Activated CD4-positive, alpha-beta T cell treated with anti-CD3 and anti-CD28 coated beads, Interleukin-2, amount 10 ng/mL, durations not matched to agents 7 days and 5 days (primary cell): ENCODE measurements around the gene GGTLC2. TPM values are rescaled to one million over a fixed set of nuclear protein-coding genes. Genes with fewer than 3 reads are reported as not detected.
"Not testable (repeated sequence)": the region's sequence is repeated elsewhere in the genome, so short reads cannot be mapped to it uniquely, and the experiment has no call there.

Source experiments
- CTCF ChIA-PET: fragments of 350-600 bp; sonication (Branson Sonifier 250); formaldehyde crosslinking; loops from one replicate; lab custom pipeline; 2021; ENCODE audit warnings: antibody characterized with exemption; lab: Charles Lee
- POLR2A ChIA-PET: fragments of 350-600 bp; sonication (Branson Sonifier 250); formaldehyde crosslinking; loops from one replicate; lab custom pipeline; 2021; ENCODE audit warnings: antibody characterized with exemption; lab: Charles Lee
- DNase-seq: peaks from one replicate; pipeline ENCODE4 v3.0.0-alpha.2; 2020
- H3K27ac Mint-ChIP-seq: one replicate; pipeline ENCODE4 v1.8.0; 2021; ENCODE audit warnings: mild to moderate bottlenecking, moderate library complexity, mixed read lengths
- H3K27me3 Mint-ChIP-seq: one replicate; pipeline ENCODE4 v1.8.0; 2021; ENCODE audit warnings: mixed read lengths
- H3K36me3 Mint-ChIP-seq: one replicate; pipeline ENCODE4 v1.8.0; 2021; ENCODE audit warnings: low read depth, mixed read lengths
- H3K4me1 Mint-ChIP-seq: one replicate; pipeline ENCODE4 v1.8.0; 2021; ENCODE audit warnings: mixed read lengths
- H3K4me3 Mint-ChIP-seq: one replicate; pipeline ENCODE4 v1.8.0; 2021; ENCODE audit warnings: mild to moderate bottlenecking, moderate library complexity, mixed read lengths
- H3K9me3 Mint-ChIP-seq: one replicate; pipeline ENCODE4 v1.8.0; 2021; ENCODE audit warnings: mixed read lengths
- total RNA-seq, 2 experiments: library from RNA; stranded (reverse); gene quantifications; one replicate each; pipeline ENCODE4 v1.2.3, GENCODE V29; 2021

GGTLC2 gene
- not detected for total RNA-seq

DNA sequence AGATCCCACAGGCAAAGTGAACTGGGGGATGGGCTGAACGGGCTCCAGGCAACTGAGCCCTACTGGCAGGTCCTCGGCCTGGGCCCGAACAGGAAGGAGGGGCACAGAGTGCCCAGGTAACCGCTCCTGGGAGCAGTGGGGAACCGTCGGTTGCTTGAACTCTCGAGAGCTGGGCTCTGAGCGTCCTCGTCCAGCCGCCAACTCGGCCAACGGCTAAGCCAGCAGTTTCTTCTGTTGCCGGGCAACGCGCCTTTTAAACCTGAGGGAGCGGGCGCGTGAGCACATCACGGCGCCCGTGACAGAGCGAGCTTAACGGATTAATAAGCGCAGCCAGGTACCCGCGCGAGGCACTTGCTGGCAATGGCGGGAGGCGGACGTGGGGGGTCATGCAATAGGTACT, at the start of gene GGTLC2:
Gene GGTLC2 (plus strand): TSS at position 301 of the 400 bp plus-strand sequence. CDS start 1,732 bp downstream, outside the sequence.
- H3K4me1 Mint-ChIP-seq, H3K36me3 Mint-ChIP-seq, H3K27ac Mint-ChIP-seq, POLR2A ChIA-PET, H3K27me3 Mint-ChIP-seq, DNase-seq, H3K9me3 Mint-ChIP-seq, CTCF ChIA-PET, H3K4me3 Mint-ChIP-seq: not testable (repeated sequence)

DNA sequence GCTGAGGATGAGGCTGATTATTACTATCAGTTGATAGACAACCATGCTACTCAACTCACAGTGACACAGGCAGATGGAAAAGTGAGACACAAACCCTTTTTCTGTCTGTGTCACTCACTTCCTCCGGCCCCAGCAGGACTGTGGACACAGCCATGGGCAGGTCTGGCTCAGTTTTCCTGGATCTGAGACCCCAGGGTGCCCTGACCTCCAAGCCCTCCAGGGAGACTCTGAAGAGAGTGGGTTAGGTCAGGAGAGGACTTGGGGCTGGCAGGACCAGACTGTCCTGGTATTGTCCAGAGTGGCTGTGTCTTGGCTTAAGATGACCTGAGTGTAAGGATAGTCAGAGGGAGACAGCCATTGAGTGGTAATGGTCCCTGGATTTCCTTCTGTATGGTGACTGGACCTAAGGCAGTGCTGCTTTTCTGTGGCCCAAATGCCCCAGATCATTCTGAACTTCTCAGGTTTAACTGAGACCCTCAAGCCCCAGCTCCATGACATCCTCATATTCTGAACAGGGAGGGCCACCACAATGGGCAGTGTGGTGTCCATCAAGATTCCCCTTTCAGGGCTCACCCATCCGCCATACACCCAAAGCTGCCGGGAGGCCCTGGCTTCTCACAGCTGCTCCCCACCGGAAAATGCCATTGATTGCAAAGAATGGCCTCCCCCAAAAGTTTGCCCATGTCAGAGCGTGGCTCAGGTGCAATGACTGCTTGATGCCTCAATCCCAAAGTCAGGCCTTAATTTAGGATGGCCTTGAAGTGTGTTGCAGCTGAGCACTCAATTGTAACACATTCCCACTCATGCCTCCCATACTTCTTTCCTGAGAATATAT, 49.2 kb upstream of the GGTLC2 start:
- no peaks in the 10 kb centered on the region for H3K9me3 Mint-ChIP-seq
- no peak overlapping the region for H3K27ac Mint-ChIP-seq
- ChIA-PET POLR2A (no interaction called here), CTCF (no interaction called here)
- H3K36me3 Mint-ChIP-seq = no peaks in the 10 kb centered on the region
- no peaks in the 10 kb centered on the region for H3K4me1 Mint-ChIP-seq
- DNase-seq = no peak
- no peak overlapping the region for H3K4me3 Mint-ChIP-seq
- H3K27me3 Mint-ChIP-seq = peaks cover 5% of the 10 kb centered on the region

DNA sequence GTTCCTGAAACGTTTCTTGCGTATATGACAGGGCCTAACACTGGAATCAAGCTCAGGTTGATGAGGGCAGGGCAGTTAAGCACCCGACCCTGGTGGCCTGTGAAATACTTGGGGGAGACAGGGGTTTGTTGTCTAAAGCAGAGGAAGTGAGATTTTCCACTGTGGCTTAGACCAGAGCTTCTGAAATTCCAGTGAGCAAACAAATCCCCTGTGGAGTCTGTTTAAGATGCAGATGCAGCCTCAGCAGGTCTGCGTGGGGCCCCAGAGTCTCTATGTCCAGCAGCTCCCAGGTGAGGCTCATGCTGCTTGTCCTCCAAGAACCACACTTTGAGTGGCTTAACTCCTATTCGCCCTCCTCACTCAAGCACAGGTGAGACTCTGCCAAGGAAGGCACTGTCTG, 46.3 kb upstream of the GGTLC2 start:
- peaks cover 2% of the 10 kb centered on the region for H3K27me3 Mint-ChIP-seq
- H3K9me3 Mint-ChIP-seq = no peaks in the 10 kb centered on the region
- no peak overlapping the region for H3K27ac Mint-ChIP-seq

DNA sequence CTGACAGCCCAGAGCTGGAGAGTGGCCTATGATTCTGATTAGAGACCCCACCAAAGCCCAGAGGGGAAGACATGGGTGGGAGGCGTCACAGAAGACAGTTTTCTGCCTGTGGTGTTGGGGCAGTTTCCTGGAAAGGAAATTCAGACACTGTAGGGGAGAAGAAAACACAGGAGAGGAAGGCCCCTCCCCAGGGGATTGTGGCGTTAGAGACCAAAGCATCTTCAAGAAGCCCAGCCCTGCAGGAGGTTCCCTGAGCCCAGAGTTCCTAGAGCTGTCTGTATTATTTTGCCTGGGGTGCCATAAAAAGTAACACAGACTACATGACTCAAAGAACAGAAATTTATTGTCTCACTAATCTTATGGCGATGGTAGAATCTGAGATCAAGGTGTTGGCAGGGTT, 45.2 kb upstream of the GGTLC2 start:
- peaks cover 2% of the 10 kb centered on the region for H3K27me3 Mint-ChIP-seq
- ChIA-PET CTCF (interaction anchor here (1.5 kb wide), 1 partner anchor 8 kb away, joined by 8 read pairs; no protein-coding TSS in a partner anchor), POLR2A (no interaction called here)
- H3K4me1 Mint-ChIP-seq = no peaks in the 10 kb centered on the region
- DNase-seq = no peak
- H3K9me3 Mint-ChIP-seq = no peaks in the 10 kb centered on the region
- H3K4me3 Mint-ChIP-seq = no peak overlapping the region
- no peak overlapping the region for H3K27ac Mint-ChIP-seq
- H3K36me3 Mint-ChIP-seq = no peaks in the 10 kb centered on the region

More for the DNA sequence above, 46.3 kb upstream of the GGTLC2 start:
- DNase-seq = no peak
- ChIA-PET CTCF (no interaction called here), POLR2A (no interaction called here)
- Mint-ChIP-seq H3K36me3 (no peaks in the 10 kb centered on the region), H3K4me3 (no peak overlapping the region), H3K4me1 (no peaks in the 10 kb centered on the region)

DNA sequence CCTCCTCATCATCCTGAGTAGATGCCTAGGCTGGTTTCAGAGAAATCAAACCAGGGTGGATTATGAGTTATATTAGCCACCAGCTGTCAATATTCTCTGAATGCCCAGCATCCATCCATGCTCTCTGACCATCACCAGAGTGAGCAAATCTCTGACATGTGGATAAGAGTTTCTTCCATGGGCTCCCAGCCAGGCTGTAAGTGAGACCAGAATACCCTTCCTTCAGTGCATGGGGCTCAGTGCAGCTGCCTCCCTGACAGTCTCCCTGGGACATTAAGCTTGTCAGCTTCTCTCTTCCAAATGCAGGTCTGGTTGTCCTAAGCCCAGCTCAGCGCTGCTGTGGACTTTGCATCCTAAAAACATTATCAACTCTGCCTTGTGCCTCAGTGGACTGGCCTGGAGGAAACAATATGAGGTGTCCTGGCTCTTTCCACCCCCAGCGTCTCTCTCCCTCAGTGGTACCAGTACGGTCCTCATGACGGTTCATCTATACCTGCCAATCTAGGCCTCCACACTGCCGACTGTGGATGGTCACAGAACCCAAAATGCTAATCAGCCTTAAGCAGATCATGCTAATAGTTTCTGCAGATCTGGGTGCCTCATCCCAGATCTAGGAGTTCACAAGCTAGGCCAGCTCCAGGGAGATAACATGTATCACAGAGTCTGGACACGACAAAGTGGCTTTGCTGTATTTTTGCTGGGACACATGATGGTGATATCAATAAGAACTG, 43.7 kb upstream of the GGTLC2 start:
- Mint-ChIP-seq H3K27ac (no peak overlapping the region), H3K4me3 (no peak overlapping the region), H3K4me1 (no peaks in the 10 kb centered on the region), H3K36me3 (no peaks in the 10 kb centered on the region), H3K9me3 (no peaks in the 10 kb centered on the region), H3K27me3 (peaks cover 2% of the 10 kb centered on the region)
- no peak for DNase-seq
- CTCF ChIA-PET = interaction anchor here (1.5 kb wide), 1 partner anchor 10 kb away, joined by 8 read pairs; no protein-coding TSS in a partner anchor
- POLR2A ChIA-PET = interaction anchor here (0.5 kb wide), 1 partner anchor 13 kb away, joined by 3 read pairs; no protein-coding TSS in a partner anchor

DNA sequence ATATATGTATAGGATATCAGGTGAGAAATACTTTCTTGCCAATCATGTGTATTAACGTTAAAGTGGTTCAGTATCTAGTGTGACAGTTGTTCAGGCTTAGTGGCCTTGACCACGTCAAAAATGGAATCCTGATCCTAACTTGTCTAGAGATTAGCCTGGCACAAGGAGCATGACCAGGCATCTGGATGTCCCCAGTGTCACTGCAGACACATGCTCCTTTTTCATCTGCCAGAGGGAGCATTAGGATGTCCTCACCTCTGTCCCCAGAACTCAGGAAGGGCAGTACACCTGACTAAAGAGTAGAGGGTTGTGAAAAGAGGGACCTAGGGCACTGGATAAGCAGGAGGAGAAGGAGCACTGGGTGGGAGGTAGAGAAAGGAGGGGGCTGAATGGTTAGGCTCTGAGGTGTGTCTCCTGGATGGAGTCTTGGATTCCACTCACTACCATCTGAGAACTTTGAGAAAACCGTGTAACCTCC, 40.9 kb upstream of the GGTLC2 start:
- Mint-ChIP-seq H3K36me3 (no peaks in the 10 kb centered on the region), H3K9me3 (no peaks in the 10 kb centered on the region), H3K27ac (no peak overlapping the region), H3K27me3 (peaks cover 2% of the 10 kb centered on the region), H3K4me1 (no peaks in the 10 kb centered on the region), H3K4me3 (no peak overlapping the region)
- DNase-seq = no peak
- CTCF ChIA-PET = no interaction called here
- POLR2A ChIA-PET = no interaction called here

DNA sequence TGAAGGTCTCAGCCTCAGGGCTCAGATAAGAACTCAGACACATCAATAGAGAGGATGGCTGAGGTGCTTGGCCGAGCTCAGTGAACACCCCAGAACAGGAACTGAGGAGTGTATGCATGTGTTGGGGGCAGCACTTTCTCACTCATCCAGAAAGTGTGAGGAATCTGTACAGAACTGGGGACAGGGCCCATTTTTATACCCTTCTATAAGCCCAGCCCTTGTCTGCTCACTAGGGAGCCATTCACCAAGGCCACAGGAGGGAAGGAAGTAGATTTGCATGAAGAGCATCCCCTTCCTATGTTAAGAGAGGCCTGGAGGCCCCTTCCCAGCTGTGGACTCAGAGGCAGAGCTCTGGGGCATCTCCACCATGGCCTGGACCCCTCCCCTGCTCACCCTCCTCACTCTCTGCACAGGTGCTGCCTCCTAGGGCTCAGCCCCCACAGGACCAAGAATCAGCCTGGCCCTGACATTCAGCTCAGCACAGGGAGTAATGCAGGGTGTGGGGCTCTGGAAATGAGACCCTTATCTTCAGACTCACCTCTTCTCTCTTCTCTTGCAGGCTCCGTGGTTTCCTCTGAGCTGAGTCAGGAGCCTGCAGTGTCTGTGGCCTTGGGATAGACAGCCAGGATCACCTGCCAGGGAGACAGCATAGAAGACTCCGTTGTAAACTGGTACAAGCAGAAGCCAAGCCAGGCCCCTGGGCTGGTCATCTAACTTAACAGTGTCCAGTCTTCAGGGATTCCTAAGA, 39.9 kb upstream of the GGTLC2 start:
- H3K36me3 Mint-ChIP-seq = no peaks in the 10 kb centered on the region
- H3K4me1 Mint-ChIP-seq = no peaks in the 10 kb centered on the region
- ChIA-PET POLR2A (no interaction called here), CTCF (interaction anchor here (0.5 to 1.6 kb wide), 2 partner anchors 13 to 293 kb away, joined by 3 read pairs; no protein-coding TSS in a partner anchor)
- peaks cover 2% of the 10 kb centered on the region for H3K27me3 Mint-ChIP-seq
- no peak overlapping the region for H3K27ac Mint-ChIP-seq
- no peak for DNase-seq
- no peaks in the 10 kb centered on the region for H3K9me3 Mint-ChIP-seq
- no peak overlapping the region for H3K4me3 Mint-ChIP-seq

DNA sequence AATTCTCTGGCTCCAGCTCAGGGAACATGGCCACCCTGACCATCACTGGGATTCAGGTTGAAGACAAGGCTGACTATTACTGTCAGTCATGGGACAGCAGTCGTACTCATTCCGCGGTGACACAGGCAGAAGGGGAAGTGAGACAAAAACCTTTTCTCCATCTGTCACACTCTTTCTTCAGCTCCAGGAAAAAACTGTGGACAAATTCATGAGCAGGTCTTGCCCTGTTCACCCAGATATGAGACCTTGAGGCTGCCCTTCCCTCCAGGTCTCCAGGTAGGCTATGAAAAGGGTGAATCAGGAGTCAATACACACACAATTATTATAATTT, 39.4 kb upstream of the GGTLC2 start:
- ChIA-PET POLR2A (no interaction called here), CTCF (interaction anchor here (1.6 kb wide), 1 partner anchor 14 kb away, joined by 3 read pairs; no protein-coding TSS in a partner anchor)
- H3K4me1 Mint-ChIP-seq = no peaks in the 10 kb centered on the region

DNA sequence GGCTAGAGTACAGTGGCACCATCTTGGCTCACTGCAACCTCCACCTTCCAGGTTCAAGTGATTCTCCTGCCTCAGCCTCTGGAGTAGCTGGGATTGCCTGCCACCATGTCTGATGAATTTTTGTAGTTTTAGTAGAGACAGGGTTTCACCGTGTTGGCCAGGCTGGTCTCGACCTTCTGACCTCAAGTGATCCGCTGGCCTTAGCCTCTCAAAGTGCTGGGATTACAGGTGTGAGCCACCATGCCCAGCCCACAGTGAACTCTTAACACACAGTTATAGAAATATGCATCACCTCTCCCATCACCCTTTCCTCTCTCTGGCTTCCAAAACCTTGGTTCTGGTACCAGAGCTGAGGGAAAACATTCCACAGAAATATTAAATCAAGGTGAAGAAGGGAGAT, 36.4 kb upstream of the GGTLC2 start:
- H3K9me3 Mint-ChIP-seq, H3K27me3 Mint-ChIP-seq, H3K36me3 Mint-ChIP-seq, H3K4me1 Mint-ChIP-seq, H3K27ac Mint-ChIP-seq, CTCF ChIA-PET, POLR2A ChIA-PET, DNase-seq, H3K4me3 Mint-ChIP-seq: not testable (repeated sequence)

More for the DNA sequence above, 39.4 kb upstream of the GGTLC2 start:
- no peak for DNase-seq
- peaks cover 2% of the 10 kb centered on the region for H3K27me3 Mint-ChIP-seq
- H3K27ac Mint-ChIP-seq = no peak overlapping the region
- H3K36me3 Mint-ChIP-seq = no peaks in the 10 kb centered on the region
- no peak overlapping the region for H3K4me3 Mint-ChIP-seq
- no peaks in the 10 kb centered on the region for H3K9me3 Mint-ChIP-seq

DNA sequence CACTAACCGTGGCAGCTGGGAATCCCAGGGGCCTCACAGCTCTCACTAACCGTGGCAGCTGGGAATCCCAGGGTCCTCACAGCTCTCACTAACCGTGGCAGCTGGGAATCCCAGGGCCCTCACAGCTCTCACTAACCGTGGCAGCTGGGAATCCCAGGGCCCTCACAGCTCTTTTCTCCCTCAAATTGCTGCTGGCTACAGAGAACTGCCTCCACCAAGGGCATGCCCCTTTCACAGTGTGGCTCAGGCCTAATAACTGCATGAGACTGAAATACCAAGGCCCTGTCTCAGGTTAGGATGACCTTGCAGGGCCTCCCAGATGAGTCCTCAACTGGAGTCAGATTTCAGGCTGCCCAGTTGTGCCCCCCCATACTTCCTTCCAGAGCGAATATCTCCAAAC, 35.1 kb upstream of the GGTLC2 start:
- no peak for DNase-seq
- H3K9me3 Mint-ChIP-seq = no peaks in the 10 kb centered on the region
- H3K4me3 Mint-ChIP-seq = no peak overlapping the region
- H3K27me3 Mint-ChIP-seq = peaks cover 5% of the 10 kb centered on the region
- H3K27ac Mint-ChIP-seq = no peak overlapping the region
- ChIA-PET POLR2A (no interaction called here), CTCF (interaction anchor here (1.5 kb wide), 1 partner anchor 19 kb away, joined by 4 read pairs; no protein-coding TSS in a partner anchor)
- no peaks in the 10 kb centered on the region for H3K4me1 Mint-ChIP-seq
- H3K36me3 Mint-ChIP-seq = no peaks in the 10 kb centered on the region

DNA sequence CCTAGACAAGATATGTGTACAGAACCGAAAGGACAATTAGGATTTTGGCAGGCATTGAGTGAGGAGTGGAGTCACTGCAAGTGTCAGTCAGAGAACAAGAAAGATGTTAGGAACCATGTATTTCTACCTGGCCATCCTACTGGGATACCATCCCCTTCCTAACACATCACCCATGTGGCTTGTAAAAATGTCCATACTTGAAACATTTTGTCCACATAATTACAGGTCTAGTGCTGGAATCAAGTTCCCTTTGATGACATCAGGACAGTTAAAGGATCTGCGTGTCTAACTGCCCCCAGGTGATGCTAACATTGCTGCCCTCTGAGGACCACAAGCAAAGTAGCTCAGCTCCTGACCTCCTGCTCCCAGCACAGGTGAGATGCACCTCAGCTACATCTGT, 31.9 kb upstream of the GGTLC2 start:
- Mint-ChIP-seq H3K4me3 (no peak overlapping the region), H3K27me3 (peaks cover 5% of the 10 kb centered on the region), H3K9me3 (no peaks in the 10 kb centered on the region), H3K4me1 (peaks cover 10% of the 10 kb centered on the region), H3K27ac (no peak overlapping the region), H3K36me3 (no peaks in the 10 kb centered on the region)
- ChIA-PET CTCF (no interaction called here), POLR2A (no interaction called here)
- DNase-seq = no peak

DNA sequence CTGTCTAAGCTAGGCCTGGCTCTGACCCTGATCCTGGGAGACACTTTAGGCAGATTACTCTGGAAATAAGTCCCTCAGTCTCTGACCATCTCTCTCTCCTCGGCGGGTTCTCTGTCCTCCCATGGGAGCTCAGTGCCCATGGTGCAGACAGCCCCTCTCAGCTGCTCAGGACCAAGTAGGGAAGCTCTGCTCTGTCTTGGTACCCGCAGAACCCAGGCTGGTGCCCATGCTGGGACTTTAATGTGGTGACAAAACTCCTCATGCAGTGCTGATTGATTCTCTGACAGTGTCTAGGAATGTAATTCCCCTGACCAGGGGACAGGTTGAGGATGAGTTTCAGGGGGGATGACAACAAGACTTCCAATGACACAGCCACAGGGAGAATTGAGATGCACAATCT, 30.3 kb upstream of the GGTLC2 start:
- POLR2A ChIA-PET = no interaction called here
- CTCF ChIA-PET = no interaction called here

More for the DNA sequence above, 30.3 kb upstream of the GGTLC2 start:
- Mint-ChIP-seq H3K4me3 (no peak overlapping the region), H3K4me1 (peaks cover 10% of the 10 kb centered on the region), H3K36me3 (no peaks in the 10 kb centered on the region), H3K27ac (no peak overlapping the region), H3K27me3 (peaks cover 5% of the 10 kb centered on the region), H3K9me3 (no peaks in the 10 kb centered on the region)
- no peak for DNase-seq
